Erythroblast (primary cell): ENCODE results near the gene CCDC196.
"Not testable (repeated sequence)": the region's sequence is repeated elsewhere in the genome, so short reads cannot be mapped to it uniquely, and the experiment has no call there.

Experiments
- DNase-seq, 2 experiments: peaks; one replicate each; lab custom pipeline; 2025; lab: John Stamatoyannopoulos, UW
- GATA1 ChIP-seq: IDR thresholded peaks from 2 replicates; pipeline ENCODE4 v1.6.1; 2011; ENCODE audit warnings: low read depth, mild to moderate bottlenecking, control low read depth, low read length, moderate library complexity
- POLR2A ChIP-seq: IDR thresholded peaks from 2 replicates; pipeline ENCODE4 v1.6.1; 2011; ENCODE audit warnings: mild to moderate bottlenecking, low read length

Gene CCDC196

DNA sequence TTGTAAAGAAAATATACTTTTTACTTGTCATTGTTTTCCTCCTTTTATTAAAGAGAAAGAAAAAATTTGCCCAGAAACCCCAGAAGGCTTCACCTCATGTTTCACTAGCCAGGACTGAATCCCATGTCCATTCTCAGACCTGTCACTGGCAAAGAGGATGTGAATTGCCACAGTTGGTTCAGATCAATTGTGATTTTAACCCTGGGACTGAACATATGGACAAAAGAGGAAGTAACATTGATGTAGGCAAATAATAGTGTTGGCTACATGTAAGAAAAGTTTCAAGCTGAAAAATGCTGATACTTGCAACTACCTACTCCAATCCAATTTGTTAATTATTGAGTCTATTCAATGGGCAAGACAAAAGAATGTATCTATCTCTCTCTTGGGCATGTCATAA, 8.6 kb upstream of the CCDC196 start:
- no peak for DNase-seq

DNA sequence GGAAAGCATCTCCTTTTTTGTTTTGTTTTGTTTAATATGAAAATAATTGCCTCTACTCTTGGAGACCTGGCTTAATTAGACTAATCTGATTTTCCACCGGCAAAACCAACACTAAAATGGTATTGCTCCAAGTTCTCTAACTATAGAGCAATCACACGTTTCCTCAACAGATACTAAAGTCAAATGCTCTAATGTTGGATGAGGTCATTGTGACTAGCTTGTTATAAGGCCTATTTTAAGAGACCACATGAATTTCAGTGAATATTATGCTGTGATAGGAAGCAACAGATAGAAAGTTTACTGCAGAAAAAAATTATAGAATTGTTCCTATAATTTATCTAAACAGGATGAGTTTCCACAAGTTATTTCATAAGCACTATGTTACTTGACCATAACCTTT, 3.3 kb upstream of the CCDC196 start:
- no peak for TF ChIP-seq POLR2A
- TF ChIP-seq GATA1, result no peak
- no peak for DNase-seq

More for the DNA sequence above, 8.6 kb upstream of the CCDC196 start:
- TF ChIP-seq POLR2A (no peak), GATA1 (no peak)

DNA sequence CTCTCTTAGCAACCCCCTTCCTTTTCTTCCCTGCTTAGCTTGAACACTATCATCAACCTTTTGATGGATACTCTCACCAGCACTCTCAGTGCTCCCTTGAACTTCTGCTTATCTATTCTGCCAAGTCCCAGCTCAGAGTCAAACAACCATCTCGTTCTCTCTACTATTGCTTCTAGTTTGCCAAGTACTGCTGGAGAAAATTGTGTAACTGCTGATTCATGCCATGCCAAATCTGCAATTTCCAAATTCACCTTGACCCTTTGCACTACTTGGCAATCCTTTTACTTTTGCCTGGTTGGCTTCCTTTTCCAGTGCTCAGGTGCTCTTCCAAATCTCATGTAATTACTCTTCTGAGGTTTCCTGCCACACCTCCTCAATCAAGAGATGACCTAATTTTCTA, 2.8 kb upstream of the CCDC196 start:
- no peak for TF ChIP-seq GATA1
- peak in 1 of 2 experiments; percentile 29 for DNase-seq

DNA sequence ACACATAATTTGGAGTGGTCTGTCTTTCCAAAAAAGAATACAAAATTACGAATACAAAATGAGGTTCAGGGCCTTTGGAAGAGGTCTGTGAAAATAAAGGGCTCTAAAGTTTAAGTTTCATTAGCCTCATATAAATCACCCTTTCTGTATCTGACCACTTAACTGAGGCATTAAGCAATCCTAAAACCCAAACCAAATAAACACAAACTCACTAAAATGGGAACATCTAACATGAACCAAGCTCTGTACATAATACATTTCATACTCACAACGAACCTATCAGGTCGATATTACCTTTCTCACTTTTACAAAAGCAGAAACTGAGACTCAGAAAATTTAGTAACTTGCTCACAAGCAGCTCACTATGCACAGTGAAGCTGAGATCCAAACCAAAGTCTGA, 1.1 kb upstream of the CCDC196 start:
- TF ChIP-seq GATA1 (no peak), POLR2A (no peak)
- DNase-seq, result no peak

DNA sequence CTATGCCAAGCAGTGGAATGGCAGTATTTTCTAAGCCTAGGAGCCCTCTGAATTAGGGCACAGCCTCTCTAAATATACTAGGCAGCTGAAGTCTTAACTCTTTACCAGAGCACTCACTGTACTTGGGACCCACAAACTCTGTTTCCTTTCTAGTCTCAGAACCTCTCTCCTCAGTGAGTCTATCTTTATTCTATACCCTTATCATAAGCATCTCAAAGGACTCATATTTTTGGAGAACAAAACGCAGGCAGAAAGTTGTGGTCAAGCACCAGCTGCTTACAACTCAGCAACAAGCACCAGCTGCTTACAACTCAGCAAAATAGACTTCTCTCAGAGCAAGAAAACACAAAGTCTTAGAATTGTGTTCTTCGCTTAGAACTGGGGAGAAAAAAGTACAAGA, 993 bp downstream of the CCDC196 start:
- TF ChIP-seq GATA1 (no peak), POLR2A (no peak)
- no peak for DNase-seq

DNA sequence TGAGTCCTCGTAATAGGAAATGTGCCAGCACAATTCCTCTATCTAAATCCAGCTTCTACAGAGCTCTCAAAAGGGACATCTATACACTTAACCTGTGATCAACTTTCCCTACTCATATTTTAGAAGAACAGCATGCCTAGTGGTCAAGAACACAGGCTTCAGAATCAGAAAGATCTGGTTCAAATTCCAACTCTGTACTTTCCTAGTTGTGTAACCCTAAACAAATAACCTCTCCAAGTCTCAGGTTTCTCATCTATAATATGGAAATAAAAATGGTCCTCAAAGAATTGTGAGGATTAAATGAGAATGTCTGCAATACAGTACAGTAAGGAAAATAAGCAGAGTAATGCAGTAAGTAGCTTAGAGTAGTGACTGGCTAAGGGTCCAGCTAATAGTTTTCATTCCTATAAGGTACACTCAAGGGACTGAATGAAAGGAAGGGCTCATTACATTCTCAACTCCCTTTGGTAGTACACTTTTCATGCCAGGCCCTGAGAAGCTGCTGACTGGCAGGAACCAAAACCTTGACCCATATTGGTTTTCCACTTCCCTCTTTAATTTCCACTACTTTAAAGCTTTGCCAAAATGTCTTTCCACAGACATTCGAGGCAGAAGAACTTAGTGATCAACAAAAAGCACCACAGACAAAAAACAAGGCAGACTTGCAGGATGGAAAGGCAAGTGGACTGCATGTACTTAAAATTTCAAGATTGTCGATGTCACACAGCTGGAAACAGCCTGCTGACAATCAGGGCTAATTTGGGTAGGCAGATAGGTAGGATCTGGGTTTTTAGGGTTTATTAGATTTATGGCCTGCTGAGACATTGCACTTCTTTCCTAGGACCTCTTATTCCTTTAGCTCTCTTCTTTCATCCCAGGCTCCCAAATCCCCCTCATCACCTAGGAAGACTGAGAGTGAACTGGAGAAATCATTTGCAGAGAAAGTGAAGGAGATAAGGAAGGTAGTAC, 4.3 kb downstream of the CCDC196 start:
- DNase-seq, result no peak
- no peak for TF ChIP-seq POLR2A

DNA sequence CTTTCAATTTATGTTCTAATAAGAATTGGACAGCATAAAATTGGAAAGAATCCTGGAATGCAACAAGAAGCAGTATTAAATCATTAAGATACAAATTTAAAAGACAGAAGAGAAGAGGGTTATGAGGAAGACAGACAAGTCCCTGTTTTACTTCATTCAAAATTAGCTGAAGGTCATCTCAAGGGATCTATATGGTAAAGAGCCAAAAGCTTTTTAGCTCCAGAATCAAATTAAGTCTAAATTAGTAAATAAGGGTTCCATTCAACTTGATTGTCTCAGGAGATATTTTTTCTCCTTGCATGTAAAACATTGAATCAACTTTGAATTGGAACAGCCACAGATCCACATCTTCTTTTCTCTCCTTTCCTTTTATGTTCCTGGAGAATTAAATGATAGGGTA, 7.6 kb downstream of the CCDC196 start:
- TF ChIP-seq GATA1 (no peak), POLR2A (no peak)
- DNase-seq, result no peak

DNA sequence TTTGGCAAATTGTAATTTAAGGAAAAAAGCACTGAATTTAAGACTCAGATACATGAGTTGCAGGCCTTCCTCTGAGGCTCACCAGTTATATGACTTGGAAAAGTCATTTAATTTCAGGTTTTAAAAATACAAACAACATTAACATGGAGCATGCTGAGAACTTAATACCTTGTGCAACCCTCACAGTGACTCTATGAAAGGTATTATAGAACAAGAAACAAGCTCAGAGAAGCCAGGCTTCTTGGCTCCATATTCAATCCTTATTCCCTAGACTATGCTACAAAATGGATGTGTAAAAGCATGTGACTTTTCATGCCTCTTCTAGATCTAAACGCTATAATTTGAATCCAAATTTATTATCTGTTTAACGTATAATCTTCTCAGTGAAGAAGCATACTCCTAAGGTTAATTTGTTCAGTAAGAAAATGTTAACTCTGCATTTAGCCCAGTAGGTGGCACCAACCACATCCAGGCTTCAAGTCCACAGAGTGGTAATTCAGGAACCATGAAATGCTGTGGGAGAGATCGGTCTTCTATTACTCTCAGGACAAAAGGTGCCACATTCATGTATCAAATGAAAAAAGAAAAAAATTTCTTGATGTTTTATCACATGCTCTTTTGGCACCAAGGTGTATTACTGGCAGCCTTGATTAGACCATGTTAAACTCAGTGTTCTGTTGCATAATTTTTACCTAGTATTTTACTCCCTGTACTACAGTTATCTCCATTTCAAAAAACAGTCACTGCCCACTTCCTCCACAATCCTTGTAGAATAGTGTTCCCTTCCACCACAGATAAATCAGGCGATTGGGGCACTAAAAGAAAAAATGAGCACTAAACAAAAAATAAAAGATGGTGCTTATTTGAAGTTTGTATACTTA, 9.3 kb downstream of the CCDC196 start:
- peak; percentile 68 to 78 for DNase-seq
- TF ChIP-seq POLR2A (no peak), GATA1 (no peak)

DNA sequence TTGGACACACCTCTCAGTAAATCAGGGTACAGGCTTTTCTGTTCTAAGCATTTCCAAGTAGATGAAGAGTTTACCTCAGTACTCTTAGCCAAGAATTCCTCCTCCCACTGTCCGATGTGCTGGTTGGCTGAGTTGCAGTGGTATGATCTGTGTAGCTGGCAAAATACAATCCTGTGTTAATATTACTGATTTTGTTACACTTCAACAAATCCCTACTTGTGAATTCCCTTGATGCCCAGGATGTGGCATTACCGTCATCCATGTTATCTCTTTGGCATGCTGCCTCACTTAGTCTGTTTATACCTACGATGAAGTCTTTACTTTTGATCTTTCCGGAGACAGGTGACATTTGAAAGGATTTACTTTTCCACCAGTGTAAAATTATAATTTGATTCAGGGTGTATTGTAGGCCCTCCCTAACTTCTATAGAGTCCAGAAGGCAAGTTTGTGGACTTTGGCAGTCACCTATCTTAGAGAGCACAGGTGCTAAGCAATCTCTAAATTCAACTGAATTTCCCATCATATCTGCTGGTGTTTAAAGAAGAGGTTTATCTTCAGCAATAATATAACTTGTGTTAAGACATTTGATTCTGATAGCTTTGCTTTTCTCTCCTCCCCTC, 10.1 kb downstream of the CCDC196 start:
- TF ChIP-seq GATA1, result no peak
- TF ChIP-seq POLR2A, result no peak
- DNase-seq, result no peak

DNA sequence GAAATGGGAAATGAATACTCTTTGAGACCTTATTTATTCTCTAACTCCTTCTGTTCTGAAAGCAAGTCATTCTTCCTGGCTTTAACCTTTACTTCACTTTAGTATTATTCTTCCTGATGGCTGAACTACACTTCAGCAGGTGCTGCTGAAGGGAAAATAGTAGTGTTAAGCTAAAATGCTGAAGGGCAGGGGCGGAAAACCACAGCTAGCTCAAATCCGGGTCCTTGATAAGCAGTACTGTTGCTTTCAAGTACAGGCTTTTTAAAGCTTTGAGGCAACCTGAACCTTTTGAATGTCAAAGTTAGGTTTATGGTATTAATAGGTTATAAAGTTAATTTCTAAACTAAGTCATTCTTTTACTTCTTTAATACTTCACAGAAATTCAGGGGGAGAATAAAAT, 10.7 kb downstream of the CCDC196 start:
- DNase-seq, result no peak
- no peak for TF ChIP-seq POLR2A
- no peak for TF ChIP-seq GATA1

DNA sequence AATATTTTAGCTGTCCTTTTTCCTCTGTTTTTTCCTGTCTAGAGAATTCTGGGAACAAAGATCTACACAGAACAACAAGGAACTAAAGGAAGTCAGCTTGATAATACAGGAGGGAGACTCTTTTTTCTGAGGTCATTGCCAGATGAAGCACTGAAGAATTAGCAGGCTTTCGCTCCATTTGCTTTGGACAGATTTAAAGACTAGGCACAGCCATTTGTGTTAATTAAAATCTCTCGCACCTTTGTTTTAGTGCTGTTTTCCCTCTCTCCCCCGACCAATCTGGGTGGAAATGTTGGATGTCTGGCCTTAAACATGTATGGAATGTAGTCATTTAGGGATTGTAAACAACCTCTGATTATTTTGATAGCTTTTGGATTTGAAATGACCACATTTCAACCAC, 12.1 kb downstream of the CCDC196 start:
- no peak for DNase-seq
- TF ChIP-seq GATA1, result no peak
- no peak for TF ChIP-seq POLR2A

DNA sequence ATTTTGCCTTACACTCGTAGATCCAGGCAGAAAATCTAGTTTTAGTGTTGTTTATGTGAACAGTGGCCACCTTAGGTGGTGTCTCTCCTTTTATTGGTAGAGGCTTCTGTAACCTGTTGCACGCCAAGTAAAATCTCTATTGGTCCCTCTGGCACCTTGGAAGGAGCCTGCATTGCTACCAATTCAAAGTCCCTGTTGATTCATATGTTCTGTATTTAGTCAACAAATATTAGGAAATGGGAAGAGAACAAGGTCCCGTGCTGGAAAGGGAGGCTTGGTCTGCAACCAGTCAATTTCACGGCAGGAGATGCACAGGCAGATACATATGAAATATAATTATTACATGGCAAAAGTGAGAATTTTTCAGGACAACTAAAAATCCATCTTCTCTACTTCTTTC, 15.4 kb downstream of the CCDC196 start:
- TF ChIP-seq GATA1 (no peak), POLR2A (no peak)
- no peak for DNase-seq

DNA sequence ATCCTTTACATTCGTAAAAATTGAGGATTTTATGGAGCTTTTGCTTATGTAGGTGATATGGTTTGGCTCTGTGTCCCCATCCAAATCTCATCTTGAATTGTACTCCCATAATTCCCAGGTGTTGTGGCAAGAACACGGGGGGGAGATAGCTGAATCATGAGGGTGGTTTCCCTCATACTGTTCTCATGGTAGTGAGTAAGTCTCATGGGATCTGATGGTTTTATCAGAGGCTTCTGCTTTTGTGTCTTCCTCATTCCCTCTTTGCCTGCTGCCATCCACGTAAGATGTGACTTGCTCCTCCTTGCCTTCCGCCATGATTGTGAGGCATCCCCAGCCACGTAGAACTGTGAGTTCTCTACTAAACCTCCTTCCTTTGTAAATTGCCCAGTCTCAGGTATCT, 16.7 kb downstream of the CCDC196 start:
- not testable (repeated sequence) for DNase-seq

DNA sequence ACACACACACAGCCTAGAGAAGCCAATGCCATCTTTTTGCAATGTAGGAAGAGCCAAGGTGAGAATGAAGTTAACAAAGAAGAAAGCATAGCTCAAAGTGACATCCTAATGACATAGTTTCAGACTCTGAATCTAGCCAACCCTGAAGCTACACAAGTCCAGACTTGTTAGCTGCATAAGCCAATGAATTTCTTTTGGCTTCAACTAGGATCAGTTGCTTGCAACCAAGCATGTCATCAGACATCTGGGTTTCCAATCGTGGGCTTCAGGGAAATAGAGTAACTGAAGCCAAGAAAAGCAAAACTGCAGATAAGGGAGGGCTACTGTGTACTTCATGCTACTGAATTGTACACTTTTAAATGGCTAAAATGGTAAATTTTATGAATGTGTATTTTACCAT, 17.4 kb downstream of the CCDC196 start:
- DNase-seq, result no peak
- TF ChIP-seq POLR2A (no peak), GATA1 (no peak)
